HL-60 (cell line): ENCODE data around the gene THG1L.
A peak's percentile ranks its signal among the peaks of the same experiment; 100 is the strongest.

Experiments
- GABPA ChIP-seq: IDR thresholded peaks from 2 replicates; pipeline ENCODE4 v1.6.1; 2012; ENCODE audit warnings: low read depth
- POLR2AphosphoS5 ChIP-seq: IDR thresholded peaks from 2 replicates; pipeline ENCODE4 v1.6.1; 2012; ENCODE audit warnings: low read depth
- SPI1 ChIP-seq: IDR thresholded peaks from 2 replicates; pipeline ENCODE4 v1.6.1; 2012; ENCODE audit warnings: low read depth, mild to moderate bottlenecking, borderline replicate concordance
- TF ChIP-seq, protein P1 (sequence below): IDR thresholded peaks from one replicate; pipeline ENCODE4 v1.5.1; 2011; ENCODE audit warnings: low read length, control low read depth, inconsistent platforms; ENCODE audit not compliant: insufficient read depth
- TF ChIP-seq, protein P2 (sequence below): IDR thresholded peaks from 2 replicates; pipeline ENCODE4 v1.6.1; 2012; ENCODE audit warnings: low read depth; ENCODE audit not compliant: insufficient replicate concordance

DNA sequence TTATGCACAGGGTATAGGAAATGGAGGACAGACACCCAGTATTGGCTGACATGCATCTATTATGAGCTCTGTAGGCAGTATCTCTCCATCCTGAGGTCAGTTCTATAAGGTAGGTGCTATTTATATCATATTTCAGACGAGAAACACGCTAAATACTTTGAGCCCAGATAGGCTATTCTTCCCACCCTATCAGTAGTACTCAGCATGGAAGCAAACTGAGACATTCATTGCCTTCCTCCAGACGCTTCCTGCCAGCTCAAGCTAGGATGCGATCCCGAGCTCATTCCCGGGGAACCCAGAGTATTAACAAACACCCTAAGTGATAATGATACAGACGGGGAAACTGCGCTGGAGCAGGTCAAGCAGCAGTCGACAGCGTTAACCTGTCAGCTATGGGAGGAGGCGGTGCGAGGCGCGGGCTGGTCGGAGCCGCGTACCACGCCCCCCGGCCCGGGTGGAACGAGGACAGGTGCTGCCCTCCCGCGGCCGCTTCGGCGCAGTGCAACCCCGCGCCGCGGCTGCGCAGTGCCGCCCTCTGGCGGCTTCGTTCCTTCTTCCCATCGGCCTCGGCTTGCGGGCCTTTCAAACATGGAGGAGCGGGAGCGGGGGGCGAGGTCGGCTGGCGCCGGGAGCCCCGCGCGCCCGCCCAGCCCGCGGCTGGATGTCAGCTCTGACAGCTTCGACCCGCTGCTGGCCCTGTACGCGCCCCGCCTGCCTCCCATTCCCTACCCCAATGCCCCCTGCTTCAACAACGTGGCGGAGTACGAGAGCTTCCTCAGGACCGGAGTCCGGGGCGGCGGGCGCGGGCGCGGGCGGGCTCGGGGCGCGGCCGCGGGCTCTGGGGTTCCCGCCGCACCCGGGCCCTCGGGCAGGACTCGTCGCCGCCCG, 12.2 kb downstream of the THG1L start, which contains the start of gene LSM11:
- TF ChIP-seq, protein P1, sequence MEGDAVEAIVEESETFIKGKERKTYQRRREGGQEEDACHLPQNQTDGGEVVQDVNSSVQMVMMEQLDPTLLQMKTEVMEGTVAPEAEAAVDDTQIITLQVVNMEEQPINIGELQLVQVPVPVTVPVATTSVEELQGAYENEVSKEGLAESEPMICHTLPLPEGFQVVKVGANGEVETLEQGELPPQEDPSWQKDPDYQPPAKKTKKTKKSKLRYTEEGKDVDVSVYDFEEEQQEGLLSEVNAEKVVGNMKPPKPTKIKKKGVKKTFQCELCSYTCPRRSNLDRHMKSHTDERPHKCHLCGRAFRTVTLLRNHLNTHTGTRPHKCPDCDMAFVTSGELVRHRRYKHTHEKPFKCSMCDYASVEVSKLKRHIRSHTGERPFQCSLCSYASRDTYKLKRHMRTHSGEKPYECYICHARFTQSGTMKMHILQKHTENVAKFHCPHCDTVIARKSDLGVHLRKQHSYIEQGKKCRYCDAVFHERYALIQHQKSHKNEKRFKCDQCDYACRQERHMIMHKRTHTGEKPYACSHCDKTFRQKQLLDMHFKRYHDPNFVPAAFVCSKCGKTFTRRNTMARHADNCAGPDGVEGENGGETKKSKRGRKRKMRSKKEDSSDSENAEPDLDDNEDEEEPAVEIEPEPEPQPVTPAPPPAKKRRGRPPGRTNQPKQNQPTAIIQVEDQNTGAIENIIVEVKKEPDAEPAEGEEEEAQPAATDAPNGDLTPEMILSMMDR: peak; percentile 97
- TF ChIP-seq, protein P2, sequence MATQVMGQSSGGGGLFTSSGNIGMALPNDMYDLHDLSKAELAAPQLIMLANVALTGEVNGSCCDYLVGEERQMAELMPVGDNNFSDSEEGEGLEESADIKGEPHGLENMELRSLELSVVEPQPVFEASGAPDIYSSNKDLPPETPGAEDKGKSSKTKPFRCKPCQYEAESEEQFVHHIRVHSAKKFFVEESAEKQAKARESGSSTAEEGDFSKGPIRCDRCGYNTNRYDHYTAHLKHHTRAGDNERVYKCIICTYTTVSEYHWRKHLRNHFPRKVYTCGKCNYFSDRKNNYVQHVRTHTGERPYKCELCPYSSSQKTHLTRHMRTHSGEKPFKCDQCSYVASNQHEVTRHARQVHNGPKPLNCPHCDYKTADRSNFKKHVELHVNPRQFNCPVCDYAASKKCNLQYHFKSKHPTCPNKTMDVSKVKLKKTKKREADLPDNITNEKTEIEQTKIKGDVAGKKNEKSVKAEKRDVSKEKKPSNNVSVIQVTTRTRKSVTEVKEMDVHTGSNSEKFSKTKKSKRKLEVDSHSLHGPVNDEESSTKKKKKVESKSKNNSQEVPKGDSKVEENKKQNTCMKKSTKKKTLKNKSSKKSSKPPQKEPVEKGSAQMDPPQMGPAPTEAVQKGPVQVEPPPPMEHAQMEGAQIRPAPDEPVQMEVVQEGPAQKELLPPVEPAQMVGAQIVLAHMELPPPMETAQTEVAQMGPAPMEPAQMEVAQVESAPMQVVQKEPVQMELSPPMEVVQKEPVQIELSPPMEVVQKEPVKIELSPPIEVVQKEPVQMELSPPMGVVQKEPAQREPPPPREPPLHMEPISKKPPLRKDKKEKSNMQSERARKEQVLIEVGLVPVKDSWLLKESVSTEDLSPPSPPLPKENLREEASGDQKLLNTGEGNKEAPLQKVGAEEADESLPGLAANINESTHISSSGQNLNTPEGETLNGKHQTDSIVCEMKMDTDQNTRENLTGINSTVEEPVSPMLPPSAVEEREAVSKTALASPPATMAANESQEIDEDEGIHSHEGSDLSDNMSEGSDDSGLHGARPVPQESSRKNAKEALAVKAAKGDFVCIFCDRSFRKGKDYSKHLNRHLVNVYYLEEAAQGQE: no peak
- TF ChIP-seq POLR2AphosphoS5 (no peak), GABPA (no peak), SPI1 (no peak)
